GM12891 (cell line): ENCODE results near the gene SGO1.
A peak's percentile ranks its signal among the peaks of the same experiment; 100 is the strongest.

Source experiments
- DNase-seq: peaks from one replicate; pipeline ENCODE4 v3.0.0; 2011; ENCODE audit warnings: low spot score; ENCODE audit not compliant: insufficient read length
- FAIRE-seq: peaks from 2 replicates; lab custom pipeline; 2011; peaks lifted over from hg19 to GRCh38; lab: Jason Lieb, UNC
- PAX5 ChIP-seq: IDR thresholded peaks from 2 replicates; pipeline ENCODE4 v1.6.1; 2011; ENCODE audit warnings: low read length, moderate library complexity, mild to moderate bottlenecking; ENCODE audit not compliant: insufficient read depth, severe bottlenecking
- POLR2A ChIP-seq: IDR thresholded peaks from 2 replicates; pipeline ENCODE4 v1.6.1; 2011; ENCODE audit warnings: low read depth, low read length, control low read depth
- POLR2AphosphoS5 ChIP-seq: IDR thresholded peaks from 2 replicates; pipeline ENCODE4 v1.6.1; 2011; ENCODE audit warnings: low read depth, low read length, control low read depth
- POU2F2 ChIP-seq: IDR thresholded peaks from 2 replicates; pipeline ENCODE4 v1.6.1; 2011; ENCODE audit warnings: low read depth, mild to moderate bottlenecking, control low read depth, low read length, moderate library complexity
- SPI1 ChIP-seq: IDR thresholded peaks from 2 replicates; pipeline ENCODE4 v1.6.1; 2011; ENCODE audit warnings: low read depth, low read length, control low read depth
- TAF1 ChIP-seq: IDR thresholded peaks from 2 replicates; pipeline ENCODE4 v1.6.1; 2011; ENCODE audit warnings: low read depth, low read length, control low read depth

SGO1 gene

DNA sequence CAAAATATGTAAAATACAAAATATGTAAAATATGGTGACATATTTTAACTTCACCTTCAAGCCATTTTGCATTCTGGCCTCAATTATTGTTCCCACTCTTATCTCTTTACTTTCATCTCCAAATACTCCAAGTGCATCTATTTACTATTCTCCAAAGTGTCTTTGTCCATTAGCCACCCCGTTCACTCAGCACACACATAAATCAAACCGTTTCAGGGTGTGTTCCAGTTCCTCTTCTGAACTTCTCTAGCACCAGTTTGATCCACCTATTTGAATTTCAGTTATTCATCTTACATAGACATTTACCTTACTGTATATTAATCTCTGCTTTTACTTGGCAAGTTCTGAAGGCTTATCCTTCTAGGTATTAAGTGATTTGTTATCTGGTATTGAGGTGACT lies 45.1 kb downstream of the SGO1 start:
- DNase-seq (no peak), FAIRE-seq (no peak)
- TF ChIP-seq SPI1 (peak; percentile 62), TAF1 (no peak), POU2F2 (no peak), POLR2AphosphoS5 (no peak)

DNA sequence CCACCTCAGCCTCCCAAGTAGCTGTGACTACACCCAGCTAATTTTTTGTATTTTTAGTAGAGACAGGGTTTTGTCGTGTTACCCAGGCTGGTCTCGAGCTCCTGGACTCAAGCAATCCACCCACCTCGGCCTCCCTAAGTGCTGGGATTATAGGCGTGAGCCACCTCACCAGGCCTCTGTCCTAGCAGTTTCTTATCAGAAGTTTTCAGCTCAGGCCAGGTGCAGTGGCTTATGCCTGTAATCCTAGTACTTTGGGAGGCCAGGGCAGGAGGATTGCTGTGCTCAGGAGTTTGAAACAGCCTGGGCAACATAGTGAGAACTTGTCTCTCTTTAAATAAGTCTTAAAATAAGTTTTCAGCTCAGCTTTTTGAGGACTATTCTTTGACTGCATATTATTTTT lies 48.4 kb downstream of the SGO1 start:
- no peak for DNase-seq
- no peak for FAIRE-seq
- TF ChIP-seq TAF1 (no peak), PAX5 (no peak), POU2F2 (no peak), SPI1 (no peak), POLR2AphosphoS5 (no peak)

GRCh38 chr3:20136231-20136630 lies 49.8 kb downstream of the SGO1 start:
- DNase-seq (no peak), FAIRE-seq (no peak)
- TF ChIP-seq SPI1, result no peak
- TF ChIP-seq PAX5, result no peak
- no peak for TF ChIP-seq TAF1
- TF ChIP-seq POLR2AphosphoS5, result no peak
- TF ChIP-seq POLR2A, result no peak
- TF ChIP-seq POU2F2, result no peak

DNA sequence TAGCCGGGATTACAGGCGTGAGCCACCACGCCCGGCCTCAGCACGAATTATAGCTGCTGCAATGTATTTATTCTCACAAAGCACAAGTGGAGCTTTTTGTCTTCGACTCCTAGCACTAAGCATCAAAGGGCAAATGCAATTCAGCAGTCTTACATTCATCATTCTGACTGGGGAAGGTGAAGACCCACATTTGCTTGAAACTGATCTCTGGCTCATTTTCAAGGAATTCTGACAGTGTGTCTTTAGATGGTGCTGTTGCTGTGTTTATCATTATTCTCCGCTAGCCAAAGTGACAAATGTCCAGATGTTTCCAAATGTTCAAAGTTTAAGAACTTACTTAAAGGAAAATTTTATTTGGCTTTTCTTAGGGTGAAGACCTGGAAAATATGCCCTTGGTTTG lies 55.9 kb downstream of the SGO1 start:
- TF ChIP-seq SPI1 (no peak), POLR2AphosphoS5 (no peak), POU2F2 (no peak)
- DNase-seq, result no peak
- FAIRE-seq, result no peak

GRCh38 chr3:20128358-20128757 lies 57.6 kb downstream of the SGO1 start:
- FAIRE-seq (no peak), DNase-seq (no peak)
- no peak for TF ChIP-seq SPI1
- TF ChIP-seq POLR2AphosphoS5, result no peak
- TF ChIP-seq PAX5, result no peak
- TF ChIP-seq POLR2A, result no peak
- TF ChIP-seq POU2F2, result no peak
- TF ChIP-seq TAF1, result no peak

- FAIRE-seq (peak; percentile 92), DNase-seq (peak; percentile 37)
- TF ChIP-seq SPI1, result peak; percentile 99
- TF ChIP-seq TAF1, result no peak
- TF ChIP-seq POU2F2, result 0 out of 2 replicates have a peak, but pooled peaks have one; percentile 28
- TF ChIP-seq POLR2A, result no peak; the same call in 1 of the 2 replicates
- TF ChIP-seq POLR2AphosphoS5, result no peak
These were observed 60.1 kb downstream of the SGO1 start for GRCh38 chr3:20125897-20126296.

- DNase-seq (no peak), FAIRE-seq (no peak)
- TF ChIP-seq POU2F2 (no peak), PAX5 (no peak), TAF1 (no peak), POLR2AphosphoS5 (no peak), POLR2A (no peak), SPI1 (no peak)
These were observed 60.7 kb downstream of the SGO1 start for GRCh38 chr3:20125289-20125688.

DNA sequence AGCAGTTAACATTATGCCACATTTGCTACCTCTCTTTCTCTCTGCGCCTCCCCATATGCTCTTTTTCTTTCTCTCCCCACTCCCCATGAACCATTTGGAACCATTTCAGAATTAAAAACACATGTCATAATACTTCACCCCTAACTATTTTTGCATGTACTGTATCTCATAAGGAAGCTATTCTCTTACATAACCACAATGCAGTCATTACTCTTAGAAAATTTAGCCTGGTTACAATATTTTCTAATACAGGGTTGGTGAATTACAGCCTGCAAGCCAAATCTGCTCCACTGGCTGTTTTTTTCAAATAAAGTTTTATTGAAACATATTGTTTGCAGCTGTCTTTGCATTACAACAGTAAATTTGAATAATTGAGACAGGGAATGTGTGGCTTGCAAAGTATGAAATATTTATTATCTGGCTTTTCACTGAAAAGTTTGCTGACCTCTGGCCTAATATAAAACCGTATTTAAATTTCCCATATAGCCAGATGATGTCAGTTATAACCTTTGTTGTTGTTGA lies 62.8 kb downstream of the SGO1 start:
- no peak for TF ChIP-seq POLR2A
- TF ChIP-seq POU2F2, result no peak
- no peak for TF ChIP-seq POLR2AphosphoS5
- TF ChIP-seq TAF1, result no peak
- TF ChIP-seq SPI1, result no peak
- no peak for TF ChIP-seq PAX5
- no peak for FAIRE-seq
- no peak for DNase-seq

- DNase-seq, result no peak
- TF ChIP-seq PAX5 (no peak), POLR2AphosphoS5 (no peak), POU2F2 (no peak), POLR2A (no peak), TAF1 (no peak), SPI1 (no peak)
- no peak for FAIRE-seq
These were observed 64.9 kb downstream of the SGO1 start for GRCh38 chr3:20121088-20121487.
